Measurements from ENCODE around the gene ATP1A1.

- TF ChIP-seq CTCF (IDR thresholded peaks at IDR 0.05 in 2 of 3, conservative IDR thresholded peaks at IDR 0.05 in 1 of 3; ENCODE audit: insufficient read depth in 2 of 3, low read depth in 1 of 3, low read length in 3 of 3) (no peak), RFX5 (IDR thresholded peaks at IDR 0.05; ENCODE audit: low read depth, low read length) (no peak), BCOR (IDR thresholded peaks at IDR 0.05) (no peak), MAFK (IDR thresholded peaks at IDR 0.05; ENCODE audit: low read length) (no peak), EZH2 (IDR thresholded peaks at IDR 0.05; ENCODE audit: borderline replicate concordance, low read depth, low read length) (no peak), CHD2 (IDR thresholded peaks at IDR 0.05; ENCODE audit: low read depth, low read length) (no peak), RBM39 (optimal IDR thresholded peaks at IDR 0.05; ENCODE audit: low read depth, low read length) (no peak), ELF1 (tag; IDR thresholded peaks at IDR 0.05) (no peak), ZBTB33 (CRISPR knock-in tag; IDR thresholded peaks at IDR 0.05) (no peak), ZNF140 (CRISPR knock-in tag; IDR thresholded peaks at IDR 0.05) (no peak)
- TF ChIP-seq, protein P1, sequence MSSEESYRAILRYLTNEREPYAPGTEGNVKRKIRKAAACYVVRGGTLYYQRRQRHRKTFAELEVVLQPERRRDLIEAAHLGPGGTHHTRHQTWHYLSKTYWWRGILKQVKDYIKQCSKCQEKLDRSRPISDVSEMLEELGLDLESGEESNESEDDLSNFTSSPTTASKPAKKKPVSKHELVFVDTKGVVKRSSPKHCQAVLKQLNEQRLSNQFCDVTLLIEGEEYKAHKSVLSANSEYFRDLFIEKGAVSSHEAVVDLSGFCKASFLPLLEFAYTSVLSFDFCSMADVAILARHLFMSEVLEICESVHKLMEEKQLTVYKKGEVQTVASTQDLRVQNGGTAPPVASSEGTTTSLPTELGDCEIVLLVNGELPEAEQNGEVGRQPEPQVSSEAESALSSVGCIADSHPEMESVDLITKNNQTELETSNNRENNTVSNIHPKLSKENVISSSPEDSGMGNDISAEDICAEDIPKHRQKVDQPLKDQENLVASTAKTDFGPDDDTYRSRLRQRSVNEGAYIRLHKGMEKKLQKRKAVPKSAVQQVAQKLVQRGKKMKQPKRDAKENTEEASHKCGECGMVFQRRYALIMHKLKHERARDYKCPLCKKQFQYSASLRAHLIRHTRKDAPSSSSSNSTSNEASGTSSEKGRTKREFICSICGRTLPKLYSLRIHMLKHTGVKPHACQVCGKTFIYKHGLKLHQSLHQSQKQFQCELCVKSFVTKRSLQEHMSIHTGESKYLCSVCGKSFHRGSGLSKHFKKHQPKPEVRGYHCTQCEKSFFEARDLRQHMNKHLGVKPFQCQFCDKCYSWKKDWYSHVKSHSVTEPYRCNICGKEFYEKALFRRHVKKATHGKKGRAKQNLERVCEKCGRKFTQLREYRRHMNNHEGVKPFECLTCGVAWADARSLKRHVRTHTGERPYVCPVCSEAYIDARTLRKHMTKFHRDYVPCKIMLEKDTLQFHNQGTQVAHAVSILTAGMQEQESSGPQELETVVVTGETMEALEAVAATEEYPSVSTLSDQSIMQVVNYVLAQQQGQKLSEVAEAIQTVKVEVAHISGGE (CRISPR knock-in tag; IDR thresholded peaks at IDR 0.05), result no peak
- TF ChIP-seq, protein P2, sequence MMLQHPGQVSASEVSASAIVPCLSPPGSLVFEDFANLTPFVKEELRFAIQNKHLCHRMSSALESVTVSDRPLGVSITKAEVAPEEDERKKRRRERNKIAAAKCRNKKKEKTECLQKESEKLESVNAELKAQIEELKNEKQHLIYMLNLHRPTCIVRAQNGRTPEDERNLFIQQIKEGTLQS (IDR thresholded peaks at IDR 0.05), result no peak
- TF ChIP-seq, protein P2 (CRISPR knock-in tag; conservative IDR thresholded peaks at IDR 0.05), result no peak
Measured at GRCh38 chr1:116325922-116326321, 47.1 kb upstream of the ATP1A1 start.
